C4-2B (cell line): ENCODE results near the gene AFAP1.

Experiments used
- CTCF ChIP-seq: fragments of 450-650 bp; conservative IDR thresholded peaks from 2 replicates; pipeline ENCODE4 v1.5.1; 2017; ENCODE audit warnings: mild to moderate bottlenecking
- ZFX ChIP-seq: fragments of 450-650 bp; IDR thresholded peaks from 2 replicates; pipeline ENCODE4 v1.6.1; 2017

- TF ChIP-seq CTCF (no peak), ZFX (no peak)
These were observed 68.3 kb downstream of the AFAP1 start for GRCh38 chr4:7871356-7871755.
